Measurements from ENCODE around the gene CFAP100.

Gene CFAP100

GRCh38 chr3:126402178-126402577 is 7.5 kb downstream of the CFAP100 start:
- DNase-seq (ENCODE audit: low read depth) = no peak

GRCh38 chr3:126402666-126403302 is 8.1 kb downstream of the CFAP100 start:
- no peak for DNase-seq (ENCODE audit: low read depth)

GRCh38 chr3:126406389-126407296 is 11.9 kb downstream of the CFAP100 start:
- no peak for DNase-seq (ENCODE audit: low read depth)

GRCh38 chr3:126407412-126408044 is 12.8 kb downstream of the CFAP100 start:
- no peak for DNase-seq (ENCODE audit: low read depth)

- DNase-seq (ENCODE audit: low read depth) = no peak
These were observed 13.4 kb downstream of the CFAP100 start for GRCh38 chr3:126408099-126408498.

GRCh38 chr3:126412841-126413692 is 18.4 kb downstream of the CFAP100 start:
- no peak for DNase-seq (ENCODE audit: low read depth)

GRCh38 chr3:126413693-126414080 is 19.0 kb downstream of the CFAP100 start:
- no peak for DNase-seq (ENCODE audit: low read depth)

GRCh38 chr3:126414406-126414805 is 19.7 kb downstream of the CFAP100 start:
- no peak for DNase-seq (ENCODE audit: low read depth)

GRCh38 chr3:126414961-126415660 is 20.4 kb downstream of the CFAP100 start:
- DNase-seq (ENCODE audit: low read depth) = no peak

- no peak for DNase-seq (ENCODE audit: low read depth)
These were observed 21.2 kb downstream of the CFAP100 start for GRCh38 chr3:126415661-126416591.

GRCh38 chr3:126416943-126417342 is 22.2 kb downstream of the CFAP100 start:
- no peak for DNase-seq (ENCODE audit: low read depth)

- no peak for DNase-seq (ENCODE audit: low read depth)
These were observed 22.8 kb downstream of the CFAP100 start for GRCh38 chr3:126417515-126417914.

GRCh38 chr3:126417981-126418530 is 23.3 kb downstream of the CFAP100 start:
- DNase-seq (ENCODE audit: low read depth) = no peak

- no peak for DNase-seq (ENCODE audit: low read depth)
These were observed 24.0 kb downstream of the CFAP100 start for GRCh38 chr3:126418661-126419131.

- no peak for DNase-seq (ENCODE audit: low read depth)
These were observed 24.5 kb downstream of the CFAP100 start for GRCh38 chr3:126419151-126419703.

GRCh38 chr3:126419886-126420786 is 25.4 kb downstream of the CFAP100 start:
- no peak for DNase-seq (ENCODE audit: low read depth)

- DNase-seq (ENCODE audit: low read depth) = no peak
These were observed 26.9 kb downstream of the CFAP100 start for GRCh38 chr3:126421573-126422119.

GRCh38 chr3:126422121-126422520 is 27.4 kb downstream of the CFAP100 start:
- DNase-seq (ENCODE audit: low read depth) = no peak

All from HS-27A (cell line).